Measurements from ENCODE around the gene LRRC32. TPM values are rescaled to one million over a fixed set of nuclear protein-coding genes. Genes with fewer than 3 reads are reported as not detected.

Gene LRRC32
- polyA plus RNA-seq, 4 donors = 68.1 to 74.3 (median 72.2) TPM

DNA sequence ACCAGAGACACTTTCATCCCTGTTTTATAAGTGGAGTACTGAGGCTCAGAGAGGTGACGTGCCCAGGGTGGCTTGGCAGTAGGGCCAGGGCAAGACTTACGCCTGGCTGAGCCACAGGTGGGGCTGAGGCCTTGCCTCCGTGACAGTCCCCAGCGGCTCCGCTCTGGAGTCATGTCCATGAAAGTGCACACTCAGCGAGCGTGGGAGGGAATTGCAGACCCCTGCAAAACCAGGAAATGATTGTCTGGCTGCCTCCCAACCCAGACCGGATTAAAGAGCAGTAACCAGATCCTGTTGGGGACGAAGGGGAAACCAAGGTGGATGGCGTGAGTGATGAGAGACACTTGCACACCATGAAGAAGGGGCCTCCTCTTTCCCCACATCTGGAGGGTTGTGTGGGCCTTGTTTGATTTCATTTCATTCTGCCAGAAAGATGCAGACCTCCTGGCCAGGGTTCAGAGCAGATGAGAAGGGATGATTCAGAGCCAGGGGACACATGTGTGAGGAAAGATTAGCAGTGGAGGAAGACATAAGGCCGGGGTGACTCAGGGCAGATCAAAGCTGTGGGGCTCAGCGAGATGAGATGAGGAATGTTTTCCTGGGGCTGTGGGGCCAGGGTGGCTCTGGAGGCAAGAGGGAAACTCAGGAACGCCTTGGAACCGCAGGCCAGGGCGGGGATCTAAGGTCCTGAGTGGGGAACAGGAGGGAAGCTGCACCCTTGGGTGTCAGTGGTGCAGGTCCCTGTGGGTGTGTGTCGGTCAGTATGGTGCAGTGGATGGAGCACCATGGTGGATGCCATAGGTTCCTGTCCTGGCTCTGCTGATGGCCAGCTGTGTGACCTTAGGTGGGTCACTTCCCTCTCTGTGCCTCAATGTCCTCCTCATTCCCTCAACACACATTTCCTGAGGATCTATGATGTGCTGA, 29.9 kb upstream of the LRRC32 start:
- peak in 3 of 4 donors; percentile 41 to 61 (median 48) for DNase-seq (ENCODE audit: low read depth in 4 of 4, low spot score in 3 of 4)

DNA sequence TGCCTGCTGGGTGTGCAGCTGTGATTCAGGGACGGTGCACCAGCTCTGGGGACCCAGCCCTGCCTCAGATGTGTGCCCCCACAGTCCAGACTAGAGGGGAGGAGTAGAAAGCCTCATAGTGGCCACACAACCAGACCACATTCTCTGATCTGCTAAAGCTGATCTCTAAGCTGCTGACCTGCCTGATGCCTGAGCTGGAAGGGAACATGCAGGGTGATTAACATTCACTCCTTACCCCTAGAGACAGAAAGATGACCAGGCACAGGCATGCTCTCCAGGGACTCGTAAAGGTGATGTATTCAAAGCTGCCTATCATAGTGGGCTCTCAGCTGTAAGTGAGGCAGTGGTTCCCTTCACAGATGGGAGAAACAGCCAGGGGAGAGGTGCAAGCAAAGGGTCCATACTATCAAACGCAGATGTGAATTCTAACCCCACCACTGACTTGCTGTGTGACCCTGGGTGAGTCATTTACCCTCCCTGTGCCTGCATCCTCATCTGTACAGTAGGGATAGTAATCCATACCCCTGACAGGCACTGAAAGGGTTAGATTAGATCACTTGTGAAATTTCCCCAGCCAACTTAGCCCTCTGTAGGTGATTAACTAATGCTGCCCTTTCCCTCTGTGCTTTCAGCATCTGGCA, 29.0 kb upstream of the LRRC32 start:
- DNase-seq (ENCODE audit: low read depth in 4 of 4, low spot score in 3 of 4) = no peak

DNA sequence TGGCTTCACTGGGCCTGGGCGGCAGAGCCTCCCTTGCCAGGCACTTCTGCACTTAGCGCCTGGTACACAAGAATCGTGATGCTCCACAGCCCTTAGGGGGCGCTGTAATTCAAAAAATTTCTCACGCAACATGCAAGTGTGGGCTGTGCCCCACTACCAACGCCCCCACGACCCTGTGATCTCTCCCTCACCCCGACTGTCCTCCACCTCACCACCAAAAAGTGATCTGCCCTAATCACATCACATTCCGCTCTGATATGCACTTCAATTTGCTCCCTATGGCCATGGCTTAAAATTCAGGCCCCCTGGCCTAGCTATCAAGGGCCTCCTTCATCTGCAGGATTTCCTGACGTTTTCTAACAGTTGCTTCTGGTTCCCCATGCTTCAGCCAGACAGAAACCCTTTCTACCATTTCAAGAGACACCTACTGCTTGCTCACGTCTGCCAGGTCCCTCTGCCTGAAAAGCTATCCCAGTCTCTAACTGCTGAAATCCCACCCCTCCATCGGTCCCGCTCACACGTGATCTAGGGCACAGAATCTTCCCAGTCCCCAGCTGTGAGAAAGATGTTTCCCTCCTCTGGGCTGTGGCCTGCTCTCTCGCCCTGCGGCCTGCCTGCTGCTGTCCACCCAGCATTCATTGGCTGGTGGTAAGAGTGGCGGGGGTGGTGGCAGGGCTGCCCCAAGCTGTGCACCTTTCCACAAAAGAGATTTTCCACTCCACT, 27.9 kb upstream of the LRRC32 start:
- DNase-seq (ENCODE audit: low read depth in 4 of 4, low spot score in 3 of 4) = no peak

GRCh38 chr11:76696756-76697155, 26.2 kb upstream of the LRRC32 start:
- no peak for DNase-seq (ENCODE audit: low read depth in 4 of 4, low spot score in 3 of 4)

DNA sequence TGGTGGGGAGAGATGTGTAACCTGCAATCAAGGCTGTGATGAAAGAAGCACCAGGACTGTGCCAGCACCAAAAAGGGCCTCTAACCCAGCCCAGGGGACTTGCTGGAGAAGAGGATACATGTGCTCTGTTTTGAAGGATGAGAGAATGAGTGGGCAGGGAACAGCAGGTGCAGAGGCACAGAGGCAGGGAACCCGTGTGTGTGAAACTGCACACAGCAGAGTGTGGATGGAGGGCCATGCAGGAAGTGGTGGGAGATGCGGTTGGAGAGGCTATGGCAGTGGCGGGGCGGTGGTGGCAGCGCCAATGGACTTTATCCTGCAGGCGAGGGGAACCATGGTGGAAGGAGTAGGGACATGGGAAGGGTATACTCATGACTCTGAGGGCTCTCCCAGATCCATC, 25.2 kb upstream of the LRRC32 start:
- no peak for DNase-seq (ENCODE audit: low read depth in 4 of 4, low spot score in 3 of 4)

GRCh38 chr11:76695133-76695532, 24.6 kb upstream of the LRRC32 start:
- DNase-seq (ENCODE audit: low read depth in 4 of 4, low spot score in 3 of 4) = no peak

DNA sequence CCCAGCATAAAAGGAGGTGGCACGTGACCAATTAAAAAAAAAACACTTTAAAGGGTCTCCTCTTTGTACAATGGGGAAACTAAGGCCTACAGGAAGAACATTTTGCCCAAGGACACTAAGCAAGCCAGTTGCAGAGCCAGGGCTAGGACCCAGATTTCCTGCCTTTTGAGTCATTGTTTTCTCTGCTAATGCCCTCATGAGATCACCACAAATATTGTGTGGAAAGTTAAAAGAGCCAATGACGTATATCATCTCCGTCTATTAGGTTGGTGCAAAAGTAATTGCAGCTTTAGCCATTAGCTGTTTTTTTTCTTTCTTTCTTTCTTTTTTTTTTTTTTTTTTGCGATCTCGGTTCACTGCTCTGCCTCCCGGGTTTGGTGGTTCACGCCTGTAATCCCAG, 24.1 kb upstream of the LRRC32 start:
- no peak for DNase-seq (ENCODE audit: low read depth in 4 of 4, low spot score in 3 of 4)

DNA sequence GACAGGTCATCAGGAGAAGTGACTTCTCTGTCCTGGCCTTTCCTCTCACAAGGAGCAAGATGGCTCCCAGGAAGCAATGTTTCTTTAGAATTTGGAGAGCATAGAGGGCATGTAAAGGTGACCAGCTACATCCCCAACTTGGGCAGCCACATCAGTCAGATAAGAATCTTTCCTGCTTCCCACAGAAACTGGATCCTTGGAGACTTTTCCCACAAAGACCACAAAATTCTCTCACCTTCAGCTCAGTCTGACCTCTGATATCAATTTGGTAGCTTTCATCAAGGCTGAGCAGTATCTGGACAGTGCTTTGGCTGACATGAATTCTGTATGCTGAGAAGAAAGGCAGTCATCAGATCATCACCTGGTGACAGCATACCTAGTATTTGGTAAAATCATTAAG, 23.3 kb upstream of the LRRC32 start:
- no peak for DNase-seq (ENCODE audit: low read depth in 4 of 4, low spot score in 3 of 4)

GRCh38 chr11:76692956-76693355, 22.4 kb upstream of the LRRC32 start:
- no peak for DNase-seq (ENCODE audit: low read depth in 4 of 4, low spot score in 3 of 4)

DNA sequence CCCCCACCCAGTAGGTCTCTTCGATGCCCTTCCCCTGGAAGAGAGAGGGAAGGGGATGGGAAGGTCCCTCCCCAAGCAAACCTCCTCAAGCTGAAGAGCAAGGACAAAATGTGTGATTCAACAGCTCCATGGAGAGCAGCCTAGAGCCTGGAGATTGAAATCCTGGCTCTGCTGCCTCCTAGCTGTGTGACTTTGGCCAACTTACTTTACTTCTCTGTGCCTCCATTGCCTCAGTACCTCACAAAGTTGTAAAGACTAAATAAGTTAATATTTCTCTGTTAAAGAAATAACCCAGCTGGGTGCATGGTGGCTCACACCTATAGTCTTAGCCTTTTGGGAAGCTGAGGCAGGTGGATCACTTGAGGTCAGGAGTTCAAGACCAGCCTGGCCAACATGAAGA, 21.1 kb upstream of the LRRC32 start:
- no peak for DNase-seq (ENCODE audit: low read depth in 4 of 4, low spot score in 3 of 4)

GRCh38 chr11:76690736-76691135, 20.2 kb upstream of the LRRC32 start:
- no peak for DNase-seq (ENCODE audit: low read depth in 4 of 4, low spot score in 3 of 4)

DNA sequence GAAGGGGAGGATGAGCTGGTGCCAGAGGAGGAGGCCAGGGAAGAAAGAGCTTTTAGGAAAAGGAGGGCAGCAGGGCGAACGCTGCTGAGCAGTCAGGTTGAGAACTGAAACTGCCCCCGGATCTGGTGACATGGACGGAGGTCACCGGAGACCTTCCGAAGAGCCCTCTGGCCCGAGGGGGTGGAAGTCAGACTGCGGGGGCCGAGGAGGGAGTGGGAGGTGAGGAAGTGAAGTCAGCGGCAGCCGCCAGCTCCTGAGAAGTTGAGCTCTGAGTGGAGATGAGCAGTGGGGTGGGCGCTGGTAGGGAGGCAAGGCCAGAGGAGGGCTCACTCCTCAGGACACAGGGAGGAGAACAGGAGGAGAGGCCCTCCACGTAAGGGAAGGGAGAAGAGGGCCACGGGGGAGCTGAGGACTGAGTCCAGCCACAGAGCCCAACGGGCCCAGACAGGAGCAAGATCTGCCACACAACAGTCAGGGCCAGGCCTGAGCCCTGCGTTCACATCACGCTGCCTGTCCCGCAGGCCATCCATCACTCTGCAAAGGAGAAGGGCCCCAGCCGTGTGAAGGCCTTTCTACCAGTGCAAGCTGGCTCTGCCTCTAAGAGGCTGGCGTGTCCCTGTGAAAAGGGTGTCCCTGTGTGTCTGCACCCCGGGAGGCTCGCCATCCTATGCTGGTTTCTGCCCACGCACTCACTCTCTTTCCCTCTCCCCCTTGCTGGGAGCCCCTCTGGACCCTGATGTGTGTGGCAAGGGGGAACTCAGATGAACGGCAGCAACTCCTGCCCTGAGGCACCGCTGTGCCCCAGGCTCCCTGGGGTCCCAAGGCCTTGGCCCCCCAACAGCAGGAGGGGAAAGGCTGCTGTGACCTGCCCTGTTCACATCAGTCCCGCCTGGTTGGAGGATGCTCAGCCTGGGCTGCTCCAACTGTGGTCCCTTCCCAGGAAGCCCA, 19.0 kb upstream of the LRRC32 start:
- no peak for DNase-seq (ENCODE audit: low read depth in 4 of 4, low spot score in 3 of 4)

DNA sequence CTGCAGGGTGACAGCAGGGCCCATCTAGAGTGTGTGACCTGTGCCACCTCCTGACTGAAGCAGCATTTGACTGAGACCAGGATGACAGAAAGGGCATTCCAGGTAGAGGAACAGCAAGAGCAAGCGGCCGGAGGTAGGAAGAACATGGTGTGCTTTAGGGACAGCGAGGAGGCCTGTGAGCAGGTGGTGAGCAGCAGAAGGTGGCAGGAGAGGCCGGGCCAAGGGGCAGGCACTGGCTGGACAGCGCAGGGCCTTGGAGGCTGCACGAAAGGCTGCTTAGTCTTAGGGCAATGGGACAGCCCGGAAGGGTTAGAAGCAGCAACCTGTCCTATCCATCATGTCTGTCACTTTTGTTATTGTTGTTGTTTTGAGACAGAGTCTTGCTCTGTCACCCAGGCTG, 17.6 kb upstream of the LRRC32 start:
- DNase-seq (ENCODE audit: low read depth in 4 of 4, low spot score in 3 of 4) = no peak

DNA sequence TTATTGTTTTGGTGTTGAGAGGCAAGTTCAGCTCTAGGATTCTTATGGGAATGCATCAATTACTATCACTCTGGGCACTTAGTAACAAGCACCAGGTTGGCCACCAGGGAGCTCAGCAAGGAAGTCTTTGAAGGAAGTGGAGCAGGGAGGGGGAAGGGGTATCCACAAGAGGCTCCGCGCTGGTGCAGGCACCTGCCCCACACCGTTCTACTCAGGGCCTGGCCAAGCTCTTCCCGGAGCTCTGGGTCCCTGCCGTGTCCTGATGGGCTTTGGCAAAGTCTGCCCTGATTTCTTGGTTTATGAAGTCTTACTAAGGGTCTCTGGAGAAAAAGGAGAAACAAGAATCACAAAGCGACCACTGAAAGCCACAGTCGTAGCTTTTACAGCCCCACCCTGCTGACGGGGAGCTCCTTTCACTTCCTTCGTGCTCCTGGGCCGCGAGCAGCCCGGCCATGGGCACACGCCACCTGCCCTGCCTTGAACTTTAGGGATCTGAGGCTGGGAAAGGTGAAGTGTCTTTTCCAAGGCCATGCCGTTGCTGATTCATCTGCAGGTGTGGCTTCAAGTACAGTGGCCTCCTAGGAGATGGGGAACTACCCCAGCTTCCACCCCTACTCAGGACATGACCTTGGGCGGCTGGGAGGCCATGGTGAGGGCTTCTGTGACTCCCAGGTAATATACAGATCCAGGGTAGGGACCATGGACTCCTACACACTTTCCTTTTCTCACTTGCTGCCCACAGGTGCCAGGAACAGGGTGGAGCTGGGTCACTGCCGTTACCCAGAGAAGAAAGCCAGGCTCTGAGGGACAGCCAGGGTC, 15.9 kb upstream of the LRRC32 start:
- DNase-seq (ENCODE audit: low read depth in 4 of 4, low spot score in 3 of 4) = no peak

DNA sequence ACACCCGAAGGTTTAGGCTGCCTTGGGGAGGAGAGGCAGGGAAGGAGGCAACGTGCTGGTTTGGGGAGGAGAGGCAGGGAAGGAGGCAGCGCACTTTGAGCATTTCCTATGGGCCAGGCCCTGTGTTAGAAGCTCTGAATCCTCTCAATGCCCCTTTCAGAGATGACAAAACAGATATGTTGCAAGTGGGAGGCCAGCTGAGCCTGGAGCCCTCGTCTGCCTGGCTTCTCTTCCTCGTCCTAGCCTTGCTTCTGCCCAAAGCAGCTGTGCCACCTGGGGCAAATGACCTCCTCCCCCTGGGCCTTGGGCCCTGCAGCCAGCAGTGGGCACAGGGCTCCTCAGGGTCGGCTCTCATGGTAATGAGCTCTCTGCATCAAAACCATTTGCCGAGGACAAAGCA, 15.3 kb upstream of the LRRC32 start:
- DNase-seq (ENCODE audit: low read depth in 4 of 4, low spot score in 3 of 4) = no peak

GRCh38 chr11:76685237-76685636, 14.7 kb upstream of the LRRC32 start:
- DNase-seq (ENCODE audit: low read depth in 4 of 4, low spot score in 3 of 4) = no peak

- DNase-seq (ENCODE audit: low read depth in 4 of 4, low spot score in 3 of 4) = no peak
Observed at GRCh38 chr11:76684516-76684915, 14.0 kb upstream of the LRRC32 start.

DNA sequence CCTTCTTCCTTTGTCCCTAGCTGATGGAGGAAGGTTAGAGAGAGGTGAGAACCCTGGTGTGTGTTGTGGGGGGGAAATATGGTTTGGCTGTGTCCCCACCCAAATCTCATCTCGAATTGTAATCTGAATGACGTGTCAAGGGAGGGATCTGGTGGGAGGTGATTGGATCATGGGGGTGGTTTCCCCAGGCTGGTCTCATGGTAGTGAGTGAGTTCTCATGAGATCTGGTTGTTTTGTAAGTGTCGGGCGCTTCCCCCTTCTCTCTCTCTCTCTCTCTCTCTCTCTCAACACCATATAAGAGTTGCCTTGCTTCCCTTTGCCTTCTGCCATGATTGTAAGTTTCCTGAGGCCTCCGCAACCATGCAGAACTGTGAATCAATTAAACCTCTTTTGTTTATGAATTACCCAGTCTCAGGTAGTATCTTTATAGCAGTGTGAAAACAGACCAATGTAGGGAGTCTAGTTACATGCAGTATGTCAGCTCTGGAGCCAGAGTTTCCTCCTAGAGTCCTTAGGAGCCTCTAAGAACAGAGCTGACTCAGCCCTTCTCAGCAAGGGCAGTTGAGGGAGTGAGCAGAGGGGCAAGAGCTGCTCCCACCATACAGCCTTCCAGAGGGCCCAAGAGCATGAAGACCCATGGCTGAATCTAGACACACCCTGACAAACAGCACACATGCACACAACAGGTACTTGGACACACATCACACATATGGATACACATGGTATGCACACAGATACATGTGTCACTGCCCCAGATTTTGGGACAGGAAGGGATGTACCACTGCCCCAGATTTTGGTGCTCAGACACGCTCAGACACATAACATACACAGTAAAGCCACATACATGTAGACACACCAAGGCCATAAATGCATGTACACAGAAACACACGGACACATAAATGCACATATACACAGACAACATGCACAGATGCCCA, 12.9 kb upstream of the LRRC32 start:
- no peak for DNase-seq (ENCODE audit: low read depth in 4 of 4, low spot score in 3 of 4)

Data from right renal pelvis (tissue), 4 donors.